PFSK-1 (cell line): ENCODE measurements around the gene RASGRP2.

ENCODE experiments used
- FOXP2 ChIP-seq: optimal IDR thresholded peaks from 2 replicates; pipeline ENCODE3; 2011; ENCODE audit warnings: borderline replicate concordance, control low read depth, inconsistent platforms; ENCODE audit not compliant: insufficient read depth; ENCODE audit errors: extremely low read length, extremely low read depth
- REST ChIP-seq, 2 experiments: IDR thresholded peaks; 2 replicates each; pipeline versions ENCODE4 v1.6.1 to v1.8.0; 2011 to 2012; ENCODE audit warnings: low read depth in 2 of 2, low read length in 2 of 2, control low read depth in 1 of 2, inconsistent platforms in 1 of 2, mild to moderate bottlenecking in 1 of 2, moderate library complexity in 1 of 2; ENCODE audit not compliant: insufficient read depth in 1 of 2
- SIN3A ChIP-seq: IDR thresholded peaks from 2 replicates; pipeline ENCODE4 v1.6.1; 2012; ENCODE audit warnings: mild to moderate bottlenecking, low read length, moderate library complexity, borderline replicate concordance; ENCODE audit not compliant: insufficient read depth

- TF ChIP-seq REST (IDR thresholded peaks at IDR 0.05; ENCODE audit: insufficient read depth in 1 of 2, low read depth in 2 of 2, low read length in 2 of 2) (no peak), SIN3A (no peak), FOXP2 (no peak)
These were observed 1.8 kb upstream of the RASGRP2 start for GRCh38 chr11:64745521-64746328.
